ENCODE data around the gene STXBP3. TPM values are rescaled to one million over a fixed set of nuclear protein-coding genes. Genes with fewer than 3 reads are reported as not detected.

Gene STXBP3
- total RNA-seq, 2 donors from 2014 or later, result 53.2 to 57.5 TPM

- intact Hi-C loops (cut with DNase I), result no loop called here
- DNase-seq (ENCODE audit: low spot score), result no peak
Measured at GRCh38 chr1:108856994-108857393, 110.5 kb downstream of the STXBP3 start, which contains the start of gene AKNAD1. AKNAD1 (minus strand) TSS chr1:108857094; CDS start chr1:108852664, 4,430 bp downstream.

- intact Hi-C loops (cut with DNase I), result no loop called here
- no peak for DNase-seq (ENCODE audit: low spot score)
Measured at GRCh38 chr1:108858230-108858950, 111.9 kb downstream of the STXBP3 start.

Other genes starting within 250 kb of the STXBP3 start
- gene EEIG2, start 186.6 kb upstream of the STXBP3 start, total RNA-seq, result 10 to 100 TPM; 26.8 to 29.1 TPM
- gene HENMT1, start 85.6 kb upstream of the STXBP3 start, total RNA-seq, result 1 to 10 TPM; 3.0 to 5.7 TPM
- 10 to 100 TPM; 27.3 to 29.8 TPM for gene PRPF38B, start 54.4 kb upstream of the STXBP3 start, total RNA-seq
- not detected for gene FNDC7, start 33.8 kb upstream of the STXBP3 start, total RNA-seq
- gene AKNAD1, start 110.4 kb downstream of the STXBP3 start, total RNA-seq, result 1 to 10 TPM in 1 of 2 donors, under 1 TPM in 1; 0.83 to 1.0 TPM
- gene GPSM2, start 130.3 kb downstream of the STXBP3 start, total RNA-seq, result 10 to 100 TPM; 16.8 to 24.9 TPM
- 10 to 100 TPM; 23.4 to 31.5 TPM for gene CLCC1, start 216.8 kb downstream of the STXBP3 start, total RNA-seq